ENCODE results near the gene ABCC12.

- TF ChIP-seq CTCF (IDR thresholded peaks at IDR 0.05; ENCODE audit: low read length), result no peak
- no peak for TF ChIP-seq EZH2 (IDR thresholded peaks at IDR 0.05; ENCODE audit: borderline replicate concordance, low read length)
These were observed 38.1 kb upstream of the ABCC12 start for GRCh38 chr16:48193846-48194245.
